Activated CD4-positive, alpha-beta T cell treated with anti-CD3 and anti-CD28 coated beads, Interleukin-2, amount 10 ng/mL, durations not matched to agents 24 days and 14 days (primary cell): ENCODE measurements around the gene NR2C2. TPM values are rescaled to one million over a fixed set of nuclear protein-coding genes. Genes with fewer than 3 reads are reported as not detected.

Source experiments
- DNase-seq: peaks from one replicate; pipeline ENCODE4 v3.0.0; 2022
- H3K27ac Mint-ChIP-seq: one replicate; pipeline ENCODE4 v1.8.0; 2022; ENCODE audit warnings: mild to moderate bottlenecking, mixed read lengths
- H3K27me3 Mint-ChIP-seq: one replicate; pipeline ENCODE4 v1.8.0; 2022; ENCODE audit warnings: mixed read lengths
- H3K36me3 Mint-ChIP-seq: one replicate; pipeline ENCODE4 v1.8.0; 2022; ENCODE audit warnings: low read depth, mild to moderate bottlenecking, mixed read lengths
- H3K4me1 Mint-ChIP-seq: one replicate; pipeline ENCODE4 v1.8.0; 2021; ENCODE audit warnings: mixed read lengths
- H3K4me3 Mint-ChIP-seq: one replicate; pipeline ENCODE4 v1.8.0; 2022; ENCODE audit warnings: mild to moderate bottlenecking, moderate library complexity, mixed read lengths
- H3K9me3 Mint-ChIP-seq: one replicate; pipeline ENCODE4 v1.8.0; 2021; ENCODE audit warnings: mixed read lengths
- intact Hi-C: fragments of 100-400 bp; cut with micrococcal nuclease; formaldehyde crosslinking; loops from one replicate; pipeline ENCODE4 v1.15.1; 2023
- total RNA-seq: library from RNA; stranded (reverse); gene quantifications from 2 replicates; pipeline ENCODE4 v1.2.3, GENCODE V29; 2022

Gene NR2C2
- total RNA-seq, 1 donor from 2014 or later: 52.5 TPM

DNA sequence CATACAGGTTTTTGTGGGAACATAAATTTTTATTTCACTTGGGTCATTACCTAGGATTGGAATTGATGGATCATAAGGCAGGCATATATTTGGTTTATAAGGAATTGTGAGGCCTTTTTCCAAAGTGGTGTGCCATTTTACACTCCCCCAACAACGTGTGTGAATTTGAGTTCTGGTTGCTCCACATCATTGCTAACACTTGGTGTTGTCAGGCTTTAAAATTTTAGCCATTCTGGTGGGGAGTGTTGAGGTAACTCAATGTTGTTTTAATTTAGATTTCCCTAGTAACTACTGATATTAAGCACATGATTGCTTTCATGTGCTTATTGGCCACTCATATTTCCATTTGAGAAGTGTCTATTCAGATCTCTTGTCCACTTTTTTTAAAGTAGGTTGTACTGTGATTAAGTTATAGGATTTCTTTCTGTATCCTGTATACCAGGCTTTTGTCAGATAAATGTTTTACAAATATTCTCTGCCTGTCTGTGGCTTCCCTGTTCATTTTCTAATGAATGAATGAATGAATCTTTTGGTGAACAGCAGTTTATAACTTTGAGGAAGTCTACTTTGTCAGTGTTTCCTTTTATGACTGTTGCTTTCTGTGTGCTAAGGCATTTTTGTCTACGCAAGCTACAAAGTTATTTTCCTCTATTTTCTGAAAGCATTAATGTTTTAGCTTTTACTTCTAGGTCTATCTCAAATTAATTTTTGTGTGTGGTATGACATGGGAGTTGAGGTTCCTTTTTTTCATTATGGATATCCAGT lies 17.9 kb upstream of the NR2C2 start:
- Mint-ChIP-seq H3K36me3 (no peaks in the 10 kb centered on the region), H3K9me3 (no peaks in the 10 kb centered on the region), H3K4me1 (no peaks in the 10 kb centered on the region), H3K27me3 (peaks cover 13% of the 10 kb centered on the region), H3K4me3 (no peak overlapping the region), H3K27ac (no peak overlapping the region)
- intact Hi-C loops: loop anchor here (5.0 kb wide), 1 partner anchor 128 kb away; no protein-coding TSS in a partner anchor
- DNase-seq: no peak

DNA sequence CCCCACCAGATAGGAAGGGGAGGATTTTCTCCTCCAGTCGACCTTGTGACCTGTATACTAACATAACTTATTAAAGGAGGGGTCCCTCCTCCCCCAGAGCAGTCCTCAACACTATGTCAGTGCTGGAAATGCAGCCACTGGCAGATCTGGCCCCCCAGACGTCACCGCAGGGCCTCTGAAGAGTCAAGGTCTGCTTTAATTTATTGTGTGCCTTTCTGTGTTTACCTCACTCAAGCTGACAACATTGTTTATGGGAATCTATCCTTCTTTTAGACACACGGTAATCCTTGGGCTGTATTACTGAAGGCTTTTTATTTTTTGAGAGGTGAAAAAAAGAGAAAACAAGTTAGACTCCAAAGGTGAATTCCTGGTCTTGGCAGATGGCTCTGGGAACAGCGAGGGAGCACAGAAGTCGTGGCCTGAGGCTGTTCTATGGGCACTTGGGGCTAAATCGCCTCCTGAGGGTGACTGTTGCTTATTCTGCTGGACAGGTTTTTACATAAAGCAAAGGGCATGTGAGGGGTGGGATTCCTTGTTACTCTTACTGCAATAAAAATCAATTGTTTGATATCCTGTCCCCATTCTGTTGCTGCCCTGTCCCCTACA lies 13.5 kb upstream of the NR2C2 start:
- H3K9me3 Mint-ChIP-seq: no peaks in the 10 kb centered on the region
- no peak overlapping the region for H3K27ac Mint-ChIP-seq
- no peak for DNase-seq
- intact Hi-C loops: no loop called here
- peaks cover 2% of the 10 kb centered on the region for H3K4me1 Mint-ChIP-seq
- H3K4me3 Mint-ChIP-seq: no peak overlapping the region
- H3K27me3 Mint-ChIP-seq: peaks cover 15% of the 10 kb centered on the region
- no peaks in the 10 kb centered on the region for H3K36me3 Mint-ChIP-seq

DNA sequence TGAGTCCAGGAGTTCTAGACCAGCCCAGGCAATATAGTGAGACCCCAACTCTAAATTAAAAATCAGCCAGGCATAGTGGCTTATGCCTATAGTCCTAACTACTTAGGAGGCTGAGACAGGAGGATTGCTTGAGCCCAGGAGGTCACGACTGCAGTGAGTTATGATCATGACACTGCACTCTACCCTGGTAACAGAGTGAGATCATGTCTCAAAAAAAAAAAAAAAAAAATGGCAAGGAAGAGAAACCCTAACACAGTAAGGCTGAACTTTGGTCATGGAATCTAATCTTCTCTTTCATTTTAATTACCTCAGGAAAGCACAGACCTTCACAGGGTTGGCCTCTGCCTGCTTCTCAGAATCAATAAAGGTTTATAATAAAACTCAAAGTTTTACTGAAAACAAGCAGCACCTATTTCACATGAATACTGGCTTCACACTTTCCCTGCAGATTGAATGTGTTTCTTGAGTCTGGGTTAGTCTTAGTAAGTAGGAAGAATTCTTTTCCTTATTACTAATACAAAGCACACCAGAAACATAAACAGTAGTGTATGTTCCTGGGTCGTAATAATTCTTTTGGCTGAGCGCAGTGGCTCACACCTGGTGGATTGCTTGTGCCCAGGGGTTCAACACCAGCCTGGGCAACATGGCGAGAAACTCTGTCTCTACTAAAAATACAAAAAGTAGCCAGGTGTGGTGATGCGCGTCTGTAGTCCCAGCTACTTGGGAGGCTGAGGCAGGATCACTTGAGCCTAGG lies 11.6 kb upstream of the NR2C2 start:
- Mint-ChIP-seq H3K4me3 (no peak overlapping the region), H3K27ac (no peak overlapping the region), H3K4me1 (peaks cover 2% of the 10 kb centered on the region), H3K27me3 (peaks cover 12% of the 10 kb centered on the region), H3K9me3 (no peaks in the 10 kb centered on the region), H3K36me3 (no peaks in the 10 kb centered on the region)
- DNase-seq: no peak
- intact Hi-C loops: no loop called here

DNA sequence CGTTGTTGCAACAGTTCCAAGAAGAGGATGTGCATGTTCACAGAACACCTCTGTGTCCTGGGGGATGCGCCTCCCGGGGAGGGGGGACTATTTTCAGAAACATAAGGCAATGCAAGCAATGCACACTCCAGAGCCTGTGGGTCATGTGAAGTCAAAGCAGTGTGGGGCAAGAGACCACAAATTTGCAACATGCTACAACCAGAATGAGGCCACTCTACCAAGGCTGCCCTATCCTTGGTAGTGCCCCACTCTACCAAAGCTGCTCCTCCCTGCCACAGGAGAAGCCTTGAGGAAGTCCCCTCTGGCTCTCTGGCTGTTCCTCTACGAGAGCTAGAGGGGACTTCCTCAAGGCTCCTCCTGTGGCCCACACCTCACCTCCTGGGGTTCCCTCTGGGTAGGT lies 8.4 kb upstream of the NR2C2 start:
- Mint-ChIP-seq H3K9me3 (no peaks in the 10 kb centered on the region), H3K36me3 (peaks cover 14% of the 10 kb centered on the region), H3K4me1 (peaks cover 7% of the 10 kb centered on the region), H3K27ac (no peak overlapping the region), H3K27me3 (peaks cover 2% of the 10 kb centered on the region), H3K4me3 (no peak overlapping the region)
- no peak for DNase-seq
- intact Hi-C loops: no loop called here

DNA sequence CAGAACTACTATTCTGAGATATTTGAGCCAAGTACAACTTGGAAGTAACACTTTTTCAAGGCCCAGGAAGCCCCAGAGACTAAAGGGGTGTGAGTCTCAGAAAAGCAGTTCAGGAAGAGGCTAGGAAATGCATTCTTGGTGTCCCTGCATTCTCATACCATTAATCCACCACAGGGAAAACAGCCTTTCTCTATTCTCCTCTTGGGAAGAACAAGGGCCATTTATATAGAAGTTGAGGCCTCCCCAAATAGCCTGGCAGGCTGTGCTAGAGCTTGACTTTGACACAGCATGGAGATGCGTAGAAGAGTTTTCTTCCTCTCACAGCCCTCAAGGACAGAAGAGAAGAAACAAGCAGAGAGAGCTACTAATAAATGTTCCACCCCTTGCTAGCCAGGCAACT lies 5.5 kb upstream of the NR2C2 start:
- peaks cover 19% of the 10 kb centered on the region for H3K4me1 Mint-ChIP-seq
- no peak overlapping the region for H3K4me3 Mint-ChIP-seq
- no peaks in the 10 kb centered on the region for H3K9me3 Mint-ChIP-seq
- peaks cover 31% of the 10 kb centered on the region for H3K36me3 Mint-ChIP-seq
- H3K27me3 Mint-ChIP-seq: peaks cover 2% of the 10 kb centered on the region
- H3K27ac Mint-ChIP-seq: no peak overlapping the region
- no peak for DNase-seq
- intact Hi-C loops: loop anchor here (10.0 kb wide), 1 partner anchor 537 kb away; the partner anchor contains the start of gene SLC6A6

DNA sequence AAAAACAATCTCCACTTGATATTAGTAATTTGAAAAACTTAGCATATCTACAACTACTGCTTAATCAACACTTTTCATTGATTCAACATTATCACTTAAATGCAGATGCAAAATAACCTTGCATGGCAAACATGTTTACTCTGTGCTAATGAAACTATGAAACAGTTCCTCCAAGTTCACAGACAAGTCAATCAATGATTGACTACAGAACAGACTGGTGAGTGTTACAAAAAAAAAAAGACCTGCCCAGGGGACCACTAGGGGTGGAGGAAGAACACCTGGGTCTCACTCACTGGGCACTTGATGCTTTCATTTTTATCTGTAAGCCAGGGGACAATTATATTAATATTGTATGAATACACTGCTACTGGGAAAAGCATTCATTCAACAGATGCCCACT lies 4.3 kb upstream of the NR2C2 start:
- Mint-ChIP-seq H3K27me3 (no peaks in the 10 kb centered on the region), H3K9me3 (no peaks in the 10 kb centered on the region), H3K4me3 (no peak overlapping the region), H3K4me1 (peaks cover 19% of the 10 kb centered on the region), H3K36me3 (peaks cover 31% of the 10 kb centered on the region), H3K27ac (no peak overlapping the region)
- no peak for DNase-seq
- intact Hi-C loops: loop anchor here (10.0 kb wide), 1 partner anchor 538 kb away; the partner anchor contains the start of gene SLC6A6

DNA sequence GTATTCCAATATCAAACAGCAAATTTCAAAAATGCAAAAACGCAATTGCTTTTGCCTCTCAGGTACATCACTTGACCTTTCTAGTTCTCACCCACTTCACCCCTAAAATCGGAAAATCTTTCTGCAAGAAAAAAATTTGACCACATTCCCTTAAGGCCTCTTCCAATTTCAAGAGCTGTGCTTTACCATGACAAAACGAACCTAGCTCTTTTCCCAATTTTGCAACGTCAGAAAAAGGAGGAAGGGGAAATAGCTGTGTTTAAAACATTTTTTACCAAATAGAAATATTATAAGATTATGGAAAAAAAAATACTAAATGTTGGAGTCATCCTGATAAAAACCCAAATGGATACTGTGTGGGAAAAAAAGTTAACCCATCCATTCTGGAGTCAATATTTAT lies 1.1 kb upstream of the NR2C2 start:
- intact Hi-C loops: loop anchor here (2.0 to 10.0 kb wide), 4 partner anchors 514 to 915 kb away; partner anchors contain the start of genes CHCHD4 and SLC6A6
- no peaks in the 10 kb centered on the region for H3K9me3 Mint-ChIP-seq
- H3K27ac Mint-ChIP-seq: peak overlapping the region; percentile 88
- peak overlapping the region; percentile 89 for H3K4me3 Mint-ChIP-seq
- H3K4me1 Mint-ChIP-seq: peaks cover 30% of the 10 kb centered on the region
- no peak for DNase-seq
- peaks cover 41% of the 10 kb centered on the region for H3K36me3 Mint-ChIP-seq
- no peaks in the 10 kb centered on the region for H3K27me3 Mint-ChIP-seq

DNA sequence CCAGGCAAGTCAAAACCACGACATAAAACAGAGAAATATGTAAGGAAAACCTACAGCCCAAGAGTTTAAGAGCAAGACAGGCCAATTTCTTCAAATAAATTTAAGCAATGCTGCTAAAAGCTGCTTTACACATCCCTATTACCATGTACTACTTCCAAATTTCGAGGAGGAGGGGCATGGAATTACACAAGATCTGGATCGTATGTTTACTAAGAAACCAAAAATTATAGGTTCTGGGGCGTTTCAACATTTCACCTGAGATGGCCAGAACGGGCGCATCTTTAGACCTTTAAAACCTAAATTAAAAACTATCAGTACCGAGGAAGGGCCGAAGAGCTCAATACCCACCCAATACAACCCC lies 664 bp upstream of the NR2C2 start:
- intact Hi-C loops: loop anchor here (1.0 to 10.0 kb wide), 5 partner anchors 119 to 914 kb away; partner anchors contain the start of genes CHCHD4, MRPS25 and SLC6A6
- Mint-ChIP-seq H3K4me1 (peaks cover 30% of the 10 kb centered on the region), H3K4me3 (peak overlapping the region; percentile 89), H3K27ac (peak overlapping the region; percentile 88), H3K9me3 (no peaks in the 10 kb centered on the region), H3K36me3 (peaks cover 41% of the 10 kb centered on the region), H3K27me3 (no peaks in the 10 kb centered on the region)
- DNase-seq: no peak

DNA sequence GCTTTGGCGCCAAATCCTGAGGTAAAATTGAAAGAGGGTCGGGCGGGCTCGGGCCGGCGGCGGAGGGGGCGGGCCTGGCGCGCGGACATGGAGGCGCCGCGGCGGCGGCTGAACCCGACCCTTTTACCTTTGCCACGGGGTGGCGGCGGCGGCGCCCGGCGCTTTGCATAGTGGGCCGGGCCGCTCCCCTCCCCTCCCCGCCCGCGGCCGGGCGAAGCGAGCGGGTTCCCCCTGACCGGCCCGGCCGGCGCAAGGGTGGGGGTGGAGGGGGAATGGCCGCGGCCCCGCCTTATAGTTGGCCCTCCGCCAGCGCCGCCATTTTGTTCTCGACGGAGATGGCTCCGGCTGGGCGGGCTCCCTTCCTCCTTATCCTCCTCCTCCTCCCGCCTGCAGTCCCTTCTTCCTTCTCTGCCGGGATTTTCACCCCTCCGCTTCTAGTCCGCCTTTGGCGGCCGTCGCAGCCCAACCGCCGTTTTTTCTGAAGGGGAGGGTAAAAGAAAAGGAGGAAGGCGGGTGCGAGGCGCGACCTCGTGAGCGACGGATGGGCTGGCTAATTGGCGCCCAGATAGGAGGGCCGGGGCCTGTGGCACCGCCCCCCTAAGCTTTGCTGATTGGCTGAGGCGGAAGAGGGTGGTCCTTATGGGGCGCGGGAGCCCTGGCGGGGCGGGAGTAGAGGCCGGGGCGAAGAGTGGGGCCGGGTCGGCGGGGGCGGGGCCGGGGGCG lies 664 bp downstream of the NR2C2 start:
- H3K27ac Mint-ChIP-seq: peak overlapping the region; percentile 100
- peak overlapping the region; percentile 100 for H3K4me3 Mint-ChIP-seq
- peak; percentile 99 for DNase-seq
- intact Hi-C loops: loop anchor here (1.0 to 10.0 kb wide), 9 partner anchors 117 to 913 kb away; partner anchors contain the start of genes CAPN7, CCDC174, CHCHD4 and LSM3
- H3K36me3 Mint-ChIP-seq: peaks cover 34% of the 10 kb centered on the region
- H3K4me1 Mint-ChIP-seq: peaks cover 32% of the 10 kb centered on the region
- H3K9me3 Mint-ChIP-seq: no peaks in the 10 kb centered on the region
- H3K27me3 Mint-ChIP-seq: no peaks in the 10 kb centered on the region

DNA sequence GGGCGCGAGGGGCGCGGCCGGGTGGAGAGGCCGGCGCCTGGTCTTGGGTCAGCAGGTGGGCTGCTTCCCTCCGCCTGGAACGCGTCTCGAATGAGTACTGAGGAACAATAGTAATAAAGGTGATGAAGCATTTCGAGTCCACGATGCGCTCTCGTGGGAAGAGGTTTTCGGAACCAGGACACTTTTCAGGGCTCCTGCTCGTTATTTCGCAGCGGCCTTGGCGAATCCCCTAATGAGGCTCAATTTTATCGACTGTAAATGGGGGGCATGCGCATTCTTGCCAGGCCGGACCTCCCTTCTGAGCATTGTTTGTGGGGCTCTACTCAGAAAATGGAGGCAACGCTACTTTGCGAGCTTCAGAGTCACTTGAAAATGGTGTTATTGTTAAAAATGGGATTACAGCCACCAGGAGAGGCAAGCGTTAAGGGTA lies 1.2 kb downstream of the NR2C2 start:
- Mint-ChIP-seq H3K4me3 (peak overlapping the region; percentile 100), H3K4me1 (peaks cover 31% of the 10 kb centered on the region), H3K27ac (peak overlapping the region; percentile 100), H3K36me3 (peaks cover 31% of the 10 kb centered on the region), H3K27me3 (no peaks in the 10 kb centered on the region), H3K9me3 (no peaks in the 10 kb centered on the region)
- no peak for DNase-seq
- intact Hi-C loops: loop anchor here (1.0 to 10.0 kb wide), 7 partner anchors 150 to 826 kb away; partner anchors contain the start of genes CAPN7, CCDC174, CHCHD4 and LSM3

DNA sequence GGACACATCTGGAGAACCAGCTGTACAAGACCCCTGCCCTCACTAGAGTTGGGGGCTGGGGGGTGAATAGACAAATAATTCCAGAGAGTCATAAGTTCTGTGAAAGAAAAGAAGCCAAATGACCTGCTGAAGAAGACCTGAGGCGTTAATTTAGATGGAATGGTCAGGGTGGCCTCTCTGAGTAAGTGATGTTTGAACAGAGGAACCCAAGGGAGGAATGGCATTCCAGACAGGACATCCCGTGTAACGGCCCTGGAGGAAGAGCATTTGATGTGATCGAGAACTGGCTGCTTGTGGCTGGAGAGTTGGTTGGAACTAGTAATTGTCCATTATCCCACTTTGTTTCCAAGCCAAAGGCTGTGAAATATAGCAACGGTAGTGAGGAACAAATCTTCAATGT lies 1.7 kb downstream of the NR2C2 start:
- peaks cover 29% of the 10 kb centered on the region for H3K36me3 Mint-ChIP-seq
- peaks cover 28% of the 10 kb centered on the region for H3K4me1 Mint-ChIP-seq
- H3K27me3 Mint-ChIP-seq: no peaks in the 10 kb centered on the region
- no peaks in the 10 kb centered on the region for H3K9me3 Mint-ChIP-seq
- intact Hi-C loops: loop anchor here (5.0 to 10.0 kb wide), 3 partner anchors 517 to 827 kb away; partner anchors contain the start of genes CHCHD4 and SLC6A6
- peak overlapping the region; percentile 100 for H3K27ac Mint-ChIP-seq
- peak overlapping the region; percentile 100 for H3K4me3 Mint-ChIP-seq
- DNase-seq: no peak

DNA sequence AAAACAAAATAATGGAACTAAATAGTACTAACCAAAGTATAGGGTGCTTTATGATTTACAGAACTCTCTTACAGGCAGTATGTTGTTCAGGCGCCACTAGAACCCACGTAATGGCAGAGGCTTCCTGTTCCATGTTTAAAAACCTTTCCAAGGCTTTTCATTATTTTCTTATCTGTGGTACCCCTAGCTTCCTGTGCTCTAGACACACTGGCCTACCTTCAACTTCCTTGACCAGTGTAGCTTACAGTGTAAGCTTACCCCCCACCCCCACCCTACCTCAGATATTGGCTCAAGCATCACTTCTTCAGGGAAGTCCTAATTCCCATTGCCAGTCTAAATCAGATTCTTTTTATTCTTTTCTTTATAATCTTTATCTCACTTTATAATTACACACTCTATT lies 2.9 kb downstream of the NR2C2 start:
- no peaks in the 10 kb centered on the region for H3K9me3 Mint-ChIP-seq
- no peak overlapping the region for H3K27ac Mint-ChIP-seq
- peaks cover 25% of the 10 kb centered on the region for H3K36me3 Mint-ChIP-seq
- H3K27me3 Mint-ChIP-seq: no peaks in the 10 kb centered on the region
- DNase-seq: no peak
- no peak overlapping the region for H3K4me3 Mint-ChIP-seq
- peaks cover 31% of the 10 kb centered on the region for H3K4me1 Mint-ChIP-seq
- intact Hi-C loops: no loop called here

DNA sequence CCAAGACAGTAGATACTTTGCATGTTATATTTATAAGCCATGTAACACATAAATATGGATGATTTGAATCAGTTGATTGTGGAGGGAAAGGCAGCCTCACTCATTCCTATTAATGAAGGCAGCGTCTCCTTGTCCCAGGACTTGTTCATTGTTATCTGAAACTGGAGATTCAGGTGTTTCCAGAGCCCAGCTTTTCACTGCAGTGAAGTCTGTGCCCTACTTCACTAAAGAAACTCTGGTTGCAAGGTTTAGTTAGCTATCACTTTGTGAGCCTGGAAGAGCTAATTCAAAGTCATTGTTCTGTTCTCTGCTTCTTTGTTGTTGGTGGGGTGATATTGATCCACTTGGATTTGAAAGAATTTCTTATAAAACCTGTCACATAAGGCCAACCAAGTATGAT lies 9.8 kb downstream of the NR2C2 start:
- Mint-ChIP-seq H3K9me3 (no peaks in the 10 kb centered on the region), H3K4me3 (no peak overlapping the region), H3K36me3 (peaks cover 19% of the 10 kb centered on the region), H3K27me3 (no peaks in the 10 kb centered on the region), H3K4me1 (peaks cover 45% of the 10 kb centered on the region), H3K27ac (no peak overlapping the region)
- intact Hi-C loops: no loop called here
- DNase-seq: no peak
